Heart right ventricle (tissue), 16 donors: Measurements from ENCODE around the gene TNK2. TPM values are rescaled to one million over a fixed set of nuclear protein-coding genes. Genes with fewer than 3 reads are reported as not detected.

Experiments used
- ATAC-seq, 8 donors: fragments of 200-7000 bp; cut with Tn5 transposase; one replicate each; pipeline ENCODE4 v1.9.1; 2020; ENCODE audit warnings: mild to moderate bottlenecking in 8 of 8, moderate library complexity in 8 of 8, moderate number of reproducible peaks in 1 of 8
- DNase-seq, 2 donors: peaks; one replicate each; pipeline ENCODE4 v3.0.0-alpha.2; 2020
- H3K27ac ChIP-seq, 10 donors: fragments of 200-600 bp; sonication (generic) in 2 of 10; one replicate each; pipeline versions ENCODE4 v1.5.0 to v1.8.0; 2020 to 2022; ENCODE audit warnings: mild to moderate bottlenecking in 3 of 10
- H3K27me3 ChIP-seq, 7 donors: fragments of 200-600 bp; one replicate each; pipeline ENCODE4 v1.8.0; 2021 to 2022; ENCODE audit warnings: mild to moderate bottlenecking in 2 of 7
- H3K36me3 ChIP-seq, 9 donors: fragments of 200-600 bp; sonication (generic) in 1 of 9; one replicate each; pipeline versions ENCODE4 v1.5.0 to v1.8.0; 2020 to 2022; ENCODE audit warnings: mild to moderate bottlenecking in 2 of 9
- H3K4me1 ChIP-seq, 9 donors: fragments of 200-600 bp; sonication (generic) in 1 of 9; one replicate each; pipeline versions ENCODE4 v1.5.0 to v1.8.0; 2020 to 2022; ENCODE audit warnings: mild to moderate bottlenecking in 4 of 9
- H3K4me3 ChIP-seq, 10 donors: fragments of 200-600 bp; sonication (generic) in 2 of 10; one replicate each; pipeline versions ENCODE4 v1.5.0 to v1.8.0; 2020 to 2022; ENCODE audit warnings: mild to moderate bottlenecking in 7 of 10, moderate library complexity in 2 of 10
- H3K9me3 ChIP-seq, 11 donors: fragments of 200-600 bp in 10 of 11; sonication (generic) in 2 of 11; one replicate each; pipeline versions ENCODE4 v1.5.0 to v1.8.0; 2013 to 2022; ENCODE audit warnings: mild to moderate bottlenecking in 2 of 11, control low read depth in 1 of 11, moderate library complexity in 1 of 11
- CTCF ChIP-seq, 9 donors: fragments of 200-600 bp; sonication (generic) in 2 of 9; IDR thresholded peaks; one replicate each; pipeline versions ENCODE4 v1.5.0 to v1.8.0; 2021 to 2022; ENCODE audit warnings: antibody characterized with exemption in 9 of 9, mild to moderate bottlenecking in 5 of 9, moderate library complexity in 1 of 9
- WGBS, 2 donors: extraction: QIAGEN DNeasy Blood & Tissue Kit; methylation state at CpG; one replicate each; pipeline ENCODE4 v1.1.7; 2013; ENCODE audit warnings: inconsistent platforms in 1 of 2; 5-methylcytosine and 5-hydroxymethylcytosine counted together
- intact Hi-C, 10 donors: fragments of 100-400 bp; cut with DNase I; formaldehyde crosslinking; loops; one replicate each; pipeline versions ENCODE4 v1.11.1 to v1.14.2; 2022
- polyA plus RNA-seq, 2 donors: library from polyadenylated mRNA; stranded (reverse); fragments of 200-250 nt; gene quantifications; one replicate each; pipeline ENCODE4 v1.2.3, GENCODE V29; 2013
- total RNA-seq, 10 donors: library from RNA; stranded (reverse); fragmentation: NEBNext Ultra II Directional in 3 of 10; extraction: Animal tissue kit (Norgen Biotek cat#: 25700) in 3 of 10; gene quantifications; one replicate each; pipeline versions ENCODE4 v1.2.1 to v1.2.4, GENCODE V29; 2021 to 2023
- donor health status: Arrhythmogenic right ventricular cardiomyopathy.
- donor health status: ischemic (EF 13 %, LVEDD 7.1; RV severe dilation, severe dysfunction).
- donor health status: healthy with polysubstance abuse.
- donor health status: DM: no; HTN: yes; CAD: no.
- donor health status: DM: no; HTN: no; CAD: no.
- donor health status: ischemic (EF 25% LVEDD 6.9; RV normal size, moderate dysfunction).
- donor health status: ischemic (EF 25% LVEDD 5.7; RV mildly dilated, moderate dysfunction).
- donor health status: healthy.
- donor health status: DM: yes; HTN: yes; CAD: no.
- donor health status: Ischemic cardiomyopathy.
- donor health status: ischemic (EF 35%, LVEDD 5.7; RV mildly dilated, moderate dysfunction).
- donor health status: nonischemic (EF 11% LVEDD 7.7; RV severe dilation, severe dysfunction).
- donor health status: DM: yes; HTN: yes; CAD: no.
- donor health status: PGD.
- donor health status: ischemic (EF 29% LVEDD 5.4; RV normal size, mild dysfunction).
- donor health status: nonischemic (EF 23%, LVEDD 6.1; RV moderate dilation, normal function).

TNK2 gene
- total and polyA plus RNA-seq, 12 donors = 17.6 to 48.3 (median 32.5) TPM

GRCh38 chr3:195932418-195933043 is 24.2 kb upstream of the TNK2 start:
- no peaks in the 10 kb centered on the region for H3K36me3 ChIP-seq
- intact Hi-C loops = loop anchor here in 1 of 10 donors (5.0 kb wide), 1 partner anchor 515 kb away; no protein-coding TSS in a partner anchor
- DNase-seq (no peak), ATAC-seq (no peak)
- TF ChIP-seq CTCF (IDR thresholded peaks at IDR 0.05) = no peak
- no peak overlapping the region for H3K4me3 ChIP-seq
- no peaks in the 10 kb centered on the region for H3K27me3 ChIP-seq
- no peaks in the 10 kb centered on the region for H3K4me1 ChIP-seq
- 93 to 94% methylated on average over 9 of the region's 9 CpGs for WGBS, 2 donors
- no peaks in the 10 kb centered on the region for H3K9me3 ChIP-seq
- H3K27ac ChIP-seq = no peak overlapping the region

GRCh38 chr3:195931582-195932273 is 23.4 kb upstream of the TNK2 start:
- intact Hi-C loops = loop anchor here in 1 of 10 donors (5.0 kb wide), 1 partner anchor 514 kb away; no protein-coding TSS in a partner anchor
- Histone ChIP-seq H3K36me3 (no peaks in the 10 kb centered on the region), H3K9me3 (no peaks in the 10 kb centered on the region), H3K27me3 (no peaks in the 10 kb centered on the region), H3K4me3 (no peak overlapping the region), H3K27ac (no peak overlapping the region), H3K4me1 (no peaks in the 10 kb centered on the region)
- no peak for ATAC-seq
- TF ChIP-seq CTCF (IDR thresholded peaks at IDR 0.05) = no peak
- no peak for DNase-seq
- WGBS, 2 donors = 75 to 79% methylated on average over 8 of the region's 8 CpGs

GRCh38 chr3:195929452-195929851 is 21.1 kb upstream of the TNK2 start:
- Histone ChIP-seq H3K4me3 (no peak overlapping the region), H3K9me3 (no peaks in the 10 kb centered on the region), H3K36me3 (no peaks in the 10 kb centered on the region), H3K27me3 (no peaks in the 10 kb centered on the region), H3K4me1 (no peaks in the 10 kb centered on the region), H3K27ac (no peak overlapping the region)
- WGBS, 2 donors = 67 to 73% methylated on average over 3 of the region's 3 CpGs
- no peak for TF ChIP-seq CTCF (IDR thresholded peaks at IDR 0.05)
- no peak for ATAC-seq
- no peak for DNase-seq
- intact Hi-C loops = no loop called here

GRCh38 chr3:195921334-195921791 is 13.0 kb upstream of the TNK2 start:
- H3K36me3 ChIP-seq = no peaks in the 10 kb centered on the region
- no peak for DNase-seq

More at GRCh38 chr3:195921334-195921791, 13.0 kb upstream of the TNK2 start:
- no peak for TF ChIP-seq CTCF (IDR thresholded peaks at IDR 0.05)
- WGBS, 2 donors = 49 to 54% methylated on average over 13 of the region's 13 CpGs
- no peaks in the 10 kb centered on the region for H3K4me1 ChIP-seq
- H3K27ac ChIP-seq = no peak overlapping the region
- no peaks in the 10 kb centered on the region for H3K9me3 ChIP-seq
- H3K4me3 ChIP-seq = no peak overlapping the region
- intact Hi-C loops = no loop called here
- H3K27me3 ChIP-seq = peaks cover 0 to 24% (median 0%) of the 10 kb centered on the region in 7 donors
- ATAC-seq = no peak
